ENCODE measurements around the gene BAZ2B.

BAZ2B gene

GRCh38 chr2:159272156-159272555 lies 344.2 kb downstream of the BAZ2B start:
- no peaks in the 10 kb centered on the region for H3K79me2 ChIP-seq (ENCODE audit: insufficient read depth, low read length)
- no peak overlapping the region for H3K4me3 ChIP-seq (ENCODE audit: insufficient read depth, low read length, poor library complexity, severe bottlenecking)
- no peaks in the 10 kb centered on the region for H3K9me2 ChIP-seq (replicated peaks; ENCODE audit: insufficient read depth, low read length)
- H3K4me2 ChIP-seq (ENCODE audit: low read depth, low read length, poor library complexity, severe bottlenecking) = no peak overlapping the region
- H3K9me3 ChIP-seq (ENCODE audit: insufficient read depth, low read length) = no peaks in the 10 kb centered on the region
- no peaks in the 10 kb centered on the region for H3F3A ChIP-seq (ENCODE audit: insufficient read depth)
- no peak overlapping the region for H3K9ac ChIP-seq (ENCODE audit: low read length)
- H3K27me3 ChIP-seq (ENCODE audit: low read length) = no peaks in the 10 kb centered on the region
- TF ChIP-seq CTCF (IDR thresholded peaks at IDR 0.05; ENCODE audit: insufficient read depth, low read length, poor library complexity, severe bottlenecking) (no peak), EZH2phosphoT487 (conservative IDR thresholded peaks at IDR 0.05; ENCODE audit: low read length) (no peak)
- H4K20me1 ChIP-seq (ENCODE audit: low read depth, low read length) = no peaks in the 10 kb centered on the region
- H2AFZ ChIP-seq (ENCODE audit: low read depth, low read length, severe bottlenecking) = no peak overlapping the region
- H3K36me3 ChIP-seq (ENCODE audit: low read length) = 0 out of 2 replicates have a peak, but pooled peaks cover 5% of the 10 kb centered on the region
- no peak overlapping the region for H3K27ac ChIP-seq (ENCODE audit: low read depth, low read length)

GRCh38 chr2:159270744-159271379 lies 345.5 kb downstream of the BAZ2B start:
- Histone ChIP-seq H3K36me3 (ENCODE audit: low read length) (0 out of 2 replicates have a peak, but pooled peaks cover 5% of the 10 kb centered on the region), H3K4me2 (ENCODE audit: low read depth, low read length, poor library complexity, severe bottlenecking) (no peak overlapping the region), H3K4me3 (ENCODE audit: insufficient read depth, low read length, poor library complexity, severe bottlenecking) (no peak overlapping the region), H3K27me3 (ENCODE audit: low read length) (no peaks in the 10 kb centered on the region), H3K79me2 (ENCODE audit: insufficient read depth, low read length) (no peaks in the 10 kb centered on the region), H2AFZ (ENCODE audit: low read depth, low read length, severe bottlenecking) (no peak overlapping the region), H3K9me3 (ENCODE audit: insufficient read depth, low read length) (no peaks in the 10 kb centered on the region), H3F3A (ENCODE audit: insufficient read depth) (no peaks in the 10 kb centered on the region), H3K9ac (ENCODE audit: low read length) (no peak overlapping the region), H3K9me2 (replicated peaks; ENCODE audit: insufficient read depth, low read length) (no peaks in the 10 kb centered on the region), H4K20me1 (ENCODE audit: low read depth, low read length) (no peaks in the 10 kb centered on the region), H3K27ac (ENCODE audit: low read depth, low read length) (no peak overlapping the region)
- TF ChIP-seq EZH2phosphoT487 (conservative IDR thresholded peaks at IDR 0.05; ENCODE audit: low read length) = no peak
- TF ChIP-seq CTCF (IDR thresholded peaks at IDR 0.05; ENCODE audit: insufficient read depth, low read length, poor library complexity, severe bottlenecking) = no peak

Data from SU-DHL-6 (cell line).